ENCODE results near the gene GRIK2. TPM values are rescaled to one million over a fixed set of nuclear protein-coding genes. Genes with fewer than 3 reads are reported as not detected.

Gene GRIK2
- total and polyA plus RNA-seq, 2 experiments from 2014 or later = 1.4 to 7.1 TPM

- no peak overlapping the region for H2AFZ ChIP-seq
- TF ChIP-seq EZH2phosphoT487 (IDR thresholded peaks at IDR 0.05; ENCODE audit: insufficient read depth, low read depth) (no peak), EZH2 (IDR thresholded peaks at IDR 0.05; ENCODE audit: insufficient read depth, poor library complexity, severe bottlenecking) (no peak)
- peaks cover 14% of the 10 kb centered on the region for H3K4me1 ChIP-seq (ENCODE audit: insufficient read depth)
Observed at GRCh38 chr6:101783287-101783686, 389.8 kb downstream of the GRIK2 start.

GRCh38 chr6:101784094-101784493, 390.6 kb downstream of the GRIK2 start:
- Histone ChIP-seq H3K9me2 (ENCODE audit: insufficient read depth) (peaks cover 3% of the 10 kb centered on the region; the same call in 1 of the 2 replicates), H3K27me3 (replicated peaks; ENCODE audit: insufficient read depth) (no peaks in the 10 kb centered on the region), H3K79me2 (ENCODE audit: insufficient read depth) (no peaks in the 10 kb centered on the region), H3K36me3 (ENCODE audit: low read depth) (no peaks in the 10 kb centered on the region), H3K4me2 (ENCODE audit: unreplicated experiment) (no peak overlapping the region), H3F3A (ENCODE audit: insufficient read depth) (peaks cover 3% of the 10 kb centered on the region; the same call in 1 of the 2 replicates), H3K4me1 (ENCODE audit: insufficient read depth) (peaks cover 6% of the 10 kb centered on the region; the same call in 1 of the 2 replicates), H3K27ac (no peak overlapping the region), H2AFZ (no peak overlapping the region), H4K20me1 (ENCODE audit: insufficient read depth) (no peaks in the 10 kb centered on the region), H3K4me3 (no peak overlapping the region), H3K9me3 (ENCODE audit: low read depth) (no peaks in the 10 kb centered on the region), H3K9ac (no peak overlapping the region)
- DNase-seq = no peak
- TF ChIP-seq EZH2 (IDR thresholded peaks at IDR 0.05; ENCODE audit: insufficient read depth, poor library complexity, severe bottlenecking) (no peak), EZH2phosphoT487 (IDR thresholded peaks at IDR 0.05; ENCODE audit: insufficient read depth, low read depth) (no peak)
- in situ Hi-C loops (cut with MboI) = no loop called here
- WGBS, 2 experiments (ENCODE audit: low coverage in 1 of 2, low lambda C conversion rate in 2 of 2, missing lambda C conversion rate in 2 of 2) = 49 to 51% methylated on average over 2 of the region's 2 CpGs

More at GRCh38 chr6:101783287-101783686, 389.8 kb downstream of the GRIK2 start:
- WGBS, 2 experiments (ENCODE audit: low coverage in 1 of 2, low lambda C conversion rate in 2 of 2, missing lambda C conversion rate in 2 of 2) = 86 to 100% methylated on average over 1 of the region's 1 CpG
- in situ Hi-C loops (cut with MboI) = no loop called here
- peaks cover 3% of the 10 kb centered on the region; the same call in 1 of the 2 replicates for H3K9me2 ChIP-seq (ENCODE audit: insufficient read depth)
- H4K20me1 ChIP-seq (ENCODE audit: insufficient read depth) = no peaks in the 10 kb centered on the region
- H3K9me3 ChIP-seq (ENCODE audit: low read depth) = no peaks in the 10 kb centered on the region
- no peaks in the 10 kb centered on the region for H3K36me3 ChIP-seq (ENCODE audit: low read depth)
- no peak overlapping the region for H3K4me3 ChIP-seq
- peaks cover 3% of the 10 kb centered on the region; the same call in 1 of the 2 replicates for H3F3A ChIP-seq (ENCODE audit: insufficient read depth)
- DNase-seq = no peak
- no peaks in the 10 kb centered on the region for H3K27me3 ChIP-seq (replicated peaks; ENCODE audit: insufficient read depth)
- H3K9ac ChIP-seq = no peak overlapping the region
- H3K79me2 ChIP-seq (ENCODE audit: insufficient read depth) = no peaks in the 10 kb centered on the region
- H3K4me2 ChIP-seq (ENCODE audit: unreplicated experiment) = no peak overlapping the region
- H3K27ac ChIP-seq = no peak overlapping the region

- DNase-seq = no peak
- Histone ChIP-seq H3K4me2 (ENCODE audit: unreplicated experiment) (no peak overlapping the region), H4K20me1 (ENCODE audit: insufficient read depth) (no peaks in the 10 kb centered on the region), H3K4me1 (ENCODE audit: insufficient read depth) (peaks cover 6% of the 10 kb centered on the region; the same call in 1 of the 2 replicates), H3K9me2 (ENCODE audit: insufficient read depth) (no peaks in the 10 kb centered on the region), H3K9ac (no peak overlapping the region), H3K36me3 (ENCODE audit: low read depth) (no peaks in the 10 kb centered on the region), H3K9me3 (ENCODE audit: low read depth) (no peaks in the 10 kb centered on the region), H3K27ac (no peak overlapping the region), H2AFZ (no peak overlapping the region), H3K4me3 (no peak overlapping the region), H3F3A (ENCODE audit: insufficient read depth) (no peaks in the 10 kb centered on the region), H3K79me2 (ENCODE audit: insufficient read depth) (no peaks in the 10 kb centered on the region), H3K27me3 (replicated peaks; ENCODE audit: insufficient read depth) (no peaks in the 10 kb centered on the region)
- in situ Hi-C loops (cut with MboI) = no loop called here
- WGBS, 2 experiments (ENCODE audit: low coverage in 1 of 2, low lambda C conversion rate in 2 of 2, missing lambda C conversion rate in 2 of 2) = 48 to 53% methylated on average over 5 of the region's 5 CpGs
- no peak for TF ChIP-seq EZH2phosphoT487 (IDR thresholded peaks at IDR 0.05; ENCODE audit: insufficient read depth, low read depth)
- no peak for TF ChIP-seq EZH2 (IDR thresholded peaks at IDR 0.05; ENCODE audit: insufficient read depth, poor library complexity, severe bottlenecking)
Observed at GRCh38 chr6:101799531-101799930, 406.0 kb downstream of the GRIK2 start.

DNA sequence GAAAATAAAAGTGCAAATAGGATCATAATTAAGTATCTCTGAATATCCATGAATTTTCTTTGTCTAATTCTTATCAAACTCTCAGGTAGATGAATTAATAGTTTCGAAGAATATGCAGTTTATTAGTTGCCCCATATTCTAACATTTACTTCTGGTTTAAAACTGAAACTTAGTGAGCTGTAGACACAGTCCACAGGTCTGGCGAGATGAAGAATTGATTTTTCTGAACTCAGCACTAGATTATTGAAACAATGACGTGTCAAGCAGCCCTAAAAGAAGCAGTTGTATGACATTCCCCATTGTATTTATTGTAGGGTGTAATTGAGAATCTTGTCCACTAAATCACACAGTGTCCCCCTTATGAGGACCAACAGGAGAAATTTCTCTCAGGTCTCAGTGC, 407.1 kb downstream of the GRIK2 start:
- TF ChIP-seq EZH2 (IDR thresholded peaks at IDR 0.05; ENCODE audit: insufficient read depth, poor library complexity, severe bottlenecking) (no peak), EZH2phosphoT487 (IDR thresholded peaks at IDR 0.05; ENCODE audit: insufficient read depth, low read depth) (no peak)
- 46 to 54% methylated on average over 3 of the region's 3 CpGs for WGBS, 2 experiments (ENCODE audit: low coverage in 1 of 2, low lambda C conversion rate in 2 of 2, missing lambda C conversion rate in 2 of 2)
- no peak overlapping the region for H3K9ac ChIP-seq

More for the DNA sequence above, 407.1 kb downstream of the GRIK2 start:
- no peak for DNase-seq
- Histone ChIP-seq H2AFZ (peak overlapping the region; percentile 7; the same call in 1 of the 2 replicates), H3K4me1 (ENCODE audit: insufficient read depth) (peaks cover 7% of the 10 kb centered on the region; the same call in 1 of the 2 replicates), H3K9me2 (ENCODE audit: insufficient read depth) (no peaks in the 10 kb centered on the region), H3K27ac (no peak overlapping the region), H4K20me1 (ENCODE audit: insufficient read depth) (no peaks in the 10 kb centered on the region), H3K27me3 (replicated peaks; ENCODE audit: insufficient read depth) (no peaks in the 10 kb centered on the region), H3K79me2 (ENCODE audit: insufficient read depth) (no peaks in the 10 kb centered on the region), H3K4me3 (no peak overlapping the region), H3K9me3 (ENCODE audit: low read depth) (no peaks in the 10 kb centered on the region), H3F3A (ENCODE audit: insufficient read depth) (0 out of 2 replicates have a peak, but pooled peaks cover 3% of the 10 kb centered on the region), H3K36me3 (ENCODE audit: low read depth) (no peaks in the 10 kb centered on the region), H3K4me2 (ENCODE audit: unreplicated experiment) (no peak overlapping the region)
- in situ Hi-C loops (cut with MboI) = no loop called here
